Medulla oblongata (tissue), 1 donor: ENCODE data around the gene PARM1.

Experiments used
- DNase-seq: peaks from one replicate; pipeline ENCODE4 v3.0.0-alpha.2; 2015; ENCODE audit errors: extremely low spot score

The PARM1 gene

DNA sequence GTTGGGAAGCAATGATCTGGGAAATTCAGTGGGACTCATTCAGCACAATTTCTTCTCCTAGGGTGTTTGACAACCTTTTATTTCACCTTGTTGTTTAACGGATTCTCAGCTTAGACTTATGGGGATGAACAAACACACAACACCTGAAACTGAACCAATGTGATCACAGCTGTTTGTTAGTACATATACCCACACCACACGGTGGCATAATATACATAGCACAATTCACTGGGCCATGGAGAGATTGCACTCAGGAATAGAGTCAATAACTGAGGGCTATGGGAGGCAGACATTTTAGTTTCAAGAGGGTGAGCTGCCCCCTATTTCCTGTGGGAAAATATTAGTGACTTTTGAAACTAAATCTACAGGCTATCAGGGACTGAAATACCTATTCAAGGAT is 148.0 kb downstream of the PARM1 start:
- no peak for DNase-seq

DNA sequence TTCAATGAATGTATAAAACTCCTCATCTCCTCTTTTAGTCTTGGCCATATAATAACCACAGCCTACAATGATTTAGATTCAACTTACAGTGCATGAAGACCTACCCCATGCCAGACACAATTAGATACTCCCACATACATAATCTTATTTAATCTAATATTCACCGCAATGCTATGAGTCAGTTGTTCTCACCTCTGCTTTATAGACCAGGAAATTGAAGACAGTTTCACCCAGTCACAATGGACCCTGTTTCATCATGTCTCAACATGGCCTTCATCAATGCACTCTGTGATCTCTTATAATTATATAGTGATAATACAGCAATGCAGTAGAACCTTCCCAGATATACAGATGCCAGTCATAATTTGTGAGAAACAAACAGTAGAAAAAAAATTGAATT is 148.6 kb downstream of the PARM1 start:
- no peak for DNase-seq

DNA sequence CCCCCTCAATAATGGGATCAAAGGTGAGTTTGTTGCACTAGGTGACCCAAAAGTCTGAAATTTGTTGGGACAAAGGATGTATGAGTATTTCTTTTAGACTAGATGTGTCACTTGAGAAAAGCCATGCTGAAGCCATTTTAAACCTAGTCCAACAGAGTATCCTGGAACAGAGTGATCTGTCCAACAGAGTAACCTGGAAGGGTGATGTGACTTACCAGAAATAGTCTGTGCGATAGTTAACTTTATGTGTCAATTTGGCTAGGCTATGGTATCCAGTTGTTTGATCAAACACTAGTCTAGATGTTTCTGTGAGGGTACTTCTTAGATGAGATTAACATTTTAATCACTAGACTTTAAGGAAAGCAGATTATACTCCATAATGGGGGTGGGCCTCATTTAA is 154.5 kb downstream of the PARM1 start:
- DNase-seq, result no peak

DNA sequence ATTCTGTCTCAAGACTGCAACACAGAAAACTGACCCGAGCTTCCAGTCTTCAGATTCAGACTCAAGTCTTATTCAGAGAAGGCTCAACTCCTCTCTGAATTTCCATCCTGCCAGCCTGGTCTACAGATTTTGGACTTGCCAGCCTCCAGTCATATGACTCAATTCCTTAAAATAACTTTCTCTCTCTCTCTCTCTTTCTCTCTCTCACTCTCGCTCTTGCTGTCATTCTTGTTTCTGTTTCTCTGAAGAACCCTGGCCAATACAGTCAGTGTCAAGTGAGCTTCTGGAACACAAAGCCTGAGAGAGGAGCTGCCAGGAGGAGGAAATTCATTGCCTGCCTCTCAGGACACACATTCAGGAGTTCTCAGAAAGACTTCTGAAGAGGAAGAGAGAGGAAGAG is 154.9 kb downstream of the PARM1 start:
- no peak for DNase-seq

DNA sequence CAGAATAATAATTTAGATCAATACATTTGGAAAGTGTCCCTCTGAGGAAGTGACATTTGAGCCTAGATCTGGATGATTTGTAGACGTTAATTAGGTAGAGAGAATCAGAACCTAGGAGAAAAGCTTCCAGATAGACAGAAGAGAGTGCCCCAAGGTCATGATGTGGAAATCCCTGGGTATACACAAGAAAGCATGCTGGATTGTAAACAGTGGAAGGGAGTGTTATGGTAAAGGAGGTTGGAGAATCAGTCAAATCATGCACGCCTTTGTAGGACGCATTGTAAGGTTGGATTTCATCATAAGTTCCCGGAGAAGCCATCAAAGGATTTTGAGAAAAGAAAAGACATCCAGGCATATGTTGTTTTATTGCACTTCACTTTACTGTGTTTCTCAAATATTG is 156.3 kb downstream of the PARM1 start:
- DNase-seq, result no peak

DNA sequence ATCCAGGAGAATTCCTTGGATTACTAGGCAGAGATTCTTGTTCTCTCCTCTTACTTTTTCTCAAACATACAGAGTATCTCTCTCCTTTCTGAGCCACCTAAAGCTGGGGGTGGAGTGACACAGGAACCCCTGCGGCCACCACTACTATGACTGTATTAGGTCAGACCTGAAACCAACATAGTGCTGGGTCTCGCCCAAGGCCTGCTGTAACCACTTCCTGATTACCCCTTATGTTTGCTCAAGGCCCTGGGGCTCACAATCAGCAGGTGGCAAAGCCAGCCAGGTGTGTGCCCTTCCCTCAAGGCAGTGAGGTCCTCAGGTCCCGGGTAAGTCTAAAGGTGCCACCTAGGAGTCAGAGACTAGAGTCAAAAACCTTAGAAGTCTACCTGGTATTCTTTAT is 166.4 kb downstream of the PARM1 start:
- no peak for DNase-seq
